PC-9 (cell line): ENCODE results near the gene PTPRT.

Experiments used
- CTCF ChIP-seq: fragments of 200-600 bp; sonication (generic); conservative IDR thresholded peaks from 2 replicates; pipeline ENCODE4 v1.6.1; 2017; ENCODE audit warnings: mixed run types, antibody characterized with exemption, mild to moderate bottlenecking, moderate library complexity
- EZH2 ChIP-seq: fragments of 200-600 bp; sonication (generic); IDR thresholded peaks from 2 replicates; pipeline ENCODE4 v1.8.0; 2017; ENCODE audit warnings: antibody characterized with exemption, low read depth

- no peak for TF ChIP-seq CTCF
- no peak for TF ChIP-seq EZH2
Measured at GRCh38 chr20:43023836-43024235, 165.9 kb downstream of the PTPRT start.
